H9 (cell line): ENCODE results near the gene SLC22A5. TPM values are rescaled to one million over a fixed set of nuclear protein-coding genes. Genes with fewer than 3 reads are reported as not detected.

Source experiments
- DNase-seq: peaks from one replicate; pipeline ENCODE4 v3.0.0-alpha.2; 2017
- H2AFZ ChIP-seq: one replicate; pipeline ENCODE4 v1.6.1; 2013; ENCODE audit warnings: mild to moderate bottlenecking, low read length, control low read depth, moderate library complexity
- H2AK5ac ChIP-seq: 2 replicates; pipeline ENCODE4 v1.6.1; 2013; ENCODE audit warnings: low read length, control low read depth, mixed read lengths; ENCODE audit not compliant: insufficient read length
- H2BK120ac ChIP-seq: one replicate; pipeline ENCODE4 v1.6.1; 2013; ENCODE audit warnings: low read depth, mild to moderate bottlenecking, low read length, control low read depth, inconsistent platforms; ENCODE audit not compliant: poor library complexity, severe bottlenecking
- H2BK12ac ChIP-seq: 2 replicates; pipeline ENCODE4 v1.6.1; 2013; ENCODE audit warnings: low read length, control low read depth, mixed read lengths, low read depth; ENCODE audit not compliant: insufficient read length
- H2BK15ac ChIP-seq: 2 replicates; pipeline ENCODE4 v1.6.1; 2013; ENCODE audit warnings: low read depth, low read length, control low read depth
- H2BK20ac ChIP-seq: one replicate; pipeline ENCODE4 v1.6.1; 2013; ENCODE audit warnings: low read depth, mild to moderate bottlenecking, low read length, control low read depth, inconsistent platforms; ENCODE audit not compliant: poor library complexity, severe bottlenecking
- H2BK5ac ChIP-seq: 2 replicates; pipeline ENCODE4 v1.6.1; 2013; ENCODE audit warnings: low read length, control low read depth, mixed read lengths; ENCODE audit not compliant: insufficient read length
- H3K14ac ChIP-seq: 2 replicates; pipeline ENCODE4 v1.6.1; 2013; ENCODE audit warnings: low read length, control low read depth; ENCODE audit not compliant: insufficient read depth
- H3K18ac ChIP-seq: 2 replicates; pipeline ENCODE4 v1.6.1; 2013; ENCODE audit warnings: low read depth, mild to moderate bottlenecking, mixed read lengths, low read length, control low read depth; ENCODE audit not compliant: insufficient read length
- H3K23ac ChIP-seq: 2 replicates; pipeline ENCODE4 v1.6.1; 2013; ENCODE audit warnings: low read length, control low read depth, mixed read lengths, low read depth; ENCODE audit not compliant: insufficient read length
- H3K23me2 ChIP-seq: 2 replicates; pipeline ENCODE4 v1.6.1; 2013; ENCODE audit warnings: low read depth, mild to moderate bottlenecking, mixed read lengths, low read length, control low read depth; ENCODE audit not compliant: insufficient read length, poor library complexity, severe bottlenecking
- H3K27ac ChIP-seq: 2 replicates; pipeline ENCODE4 v1.5.1; 2013; ENCODE audit warnings: low read length, control low read depth, mixed read lengths, low read depth; ENCODE audit not compliant: insufficient read length
- H3K27me3 ChIP-seq: 2 replicates; pipeline ENCODE4 v1.6.1; 2013; ENCODE audit warnings: low read length, control low read depth, inconsistent platforms; ENCODE audit not compliant: insufficient read depth
- H3K4ac ChIP-seq: 2 replicates; pipeline ENCODE4 v1.6.1; 2013; ENCODE audit warnings: low read depth, mild to moderate bottlenecking, control low read depth, inconsistent platforms, low read length, moderate library complexity
- H3K4me1 ChIP-seq: 2 replicates; pipeline ENCODE4 v1.6.1; 2013; ENCODE audit warnings: low read length, control low read depth, inconsistent platforms; ENCODE audit not compliant: insufficient read depth
- H3K4me2 ChIP-seq: 2 replicates; pipeline ENCODE4 v1.6.1; 2013; ENCODE audit warnings: low read length, control low read depth, mixed read lengths; ENCODE audit not compliant: insufficient read length, insufficient read depth
- H3K56ac ChIP-seq: 2 replicates; pipeline ENCODE4 v1.6.1; 2013; ENCODE audit warnings: low read depth, mild to moderate bottlenecking, mixed read lengths, low read length, control low read depth; ENCODE audit not compliant: insufficient read length
- H3K79me1 ChIP-seq: 2 replicates; pipeline ENCODE4 v1.6.1; 2013; ENCODE audit warnings: low read depth, mild to moderate bottlenecking, moderate library complexity, low read length, control low read depth, inconsistent platforms; ENCODE audit not compliant: insufficient read depth, poor library complexity, severe bottlenecking
- H3K79me2 ChIP-seq: 2 replicates; pipeline ENCODE4 v1.6.1; 2013; ENCODE audit warnings: low read length, control low read depth, inconsistent platforms; ENCODE audit not compliant: insufficient read depth
- H3K9ac ChIP-seq: 2 replicates; pipeline ENCODE4 v1.6.1; 2013; ENCODE audit warnings: low read length, control low read depth, mixed read lengths; ENCODE audit not compliant: insufficient read length; ENCODE audit errors: extremely low read depth
- H3K9me3 ChIP-seq: one replicate; pipeline ENCODE4 v1.6.1; 2013; ENCODE audit warnings: low read depth, low read length, inconsistent platforms; ENCODE audit not compliant: control insufficient read depth
- H3T11ph ChIP-seq: one replicate; pipeline ENCODE4 v1.6.1; 2013; ENCODE audit warnings: mild to moderate bottlenecking, low read length, control low read depth, inconsistent platforms
- H4K20me1 ChIP-seq: one replicate; pipeline ENCODE4 v1.6.1; 2013; ENCODE audit not compliant: control insufficient read depth, insufficient read length, insufficient read depth
- H4K5ac ChIP-seq: 2 replicates; pipeline ENCODE4 v1.6.1; 2013; ENCODE audit warnings: low read depth, mild to moderate bottlenecking, mixed read lengths, low read length, control low read depth; ENCODE audit not compliant: insufficient read length
- H4K8ac ChIP-seq: replicated peaks from 2 replicates; pipeline ENCODE4 v1.6.1; 2013; ENCODE audit warnings: low read length, control low read depth, mixed read lengths, low read depth; ENCODE audit not compliant: insufficient read length
- H4K91ac ChIP-seq: 2 replicates; pipeline ENCODE4 v1.6.1; 2013; ENCODE audit warnings: low read depth, mild to moderate bottlenecking, moderate library complexity, mixed read lengths, low read length, control low read depth; ENCODE audit not compliant: insufficient read length
- H3K27ac Mint-ChIP-seq, 3 experiments: 2 replicates in 2 of 3; 3 replicates in 1 of 3; pipeline ENCODE4 v1.8.0; 2020 to 2021; ENCODE audit warnings: mixed read lengths in 3 of 3, mild to moderate bottlenecking in 1 of 3, moderate library complexity in 1 of 3
- H3K27me3 Mint-ChIP-seq: 2 replicates; pipeline ENCODE4 v1.8.0; 2021; ENCODE audit warnings: low read depth, mild to moderate bottlenecking, moderate library complexity, mixed read lengths
- H3K36me3 Mint-ChIP-seq, 3 experiments: 2 replicates in 2 of 3; 3 replicates in 1 of 3; pipeline ENCODE4 v1.8.0; 2020 to 2021; ENCODE audit warnings: low read depth in 3 of 3, mixed read lengths in 3 of 3; ENCODE audit not compliant: insufficient read depth in 1 of 3
- H3K4me1 Mint-ChIP-seq, 2 experiments: 2 replicates each; pipeline ENCODE4 v1.8.0; 2020; ENCODE audit warnings: mixed read lengths in 2 of 2
- H3K4me3 Mint-ChIP-seq, 2 experiments: 2 replicates in 1 of 2; 3 replicates in 1 of 2; pipeline ENCODE4 v1.8.0; 2020 to 2021; ENCODE audit warnings: mild to moderate bottlenecking in 2 of 2, mixed read lengths in 2 of 2, moderate library complexity in 1 of 2
- H3K9me3 Mint-ChIP-seq, 2 experiments: 2 replicates in 1 of 2; 3 replicates in 1 of 2; pipeline ENCODE4 v1.8.0; 2020; ENCODE audit warnings: mild to moderate bottlenecking in 2 of 2, mixed read lengths in 2 of 2, moderate library complexity in 1 of 2
- CTCF ChIP-seq: fragments of 200-600 bp; sonication (generic); conservative IDR thresholded peaks from 3 replicates; pipeline ENCODE4 v1.8.0; 2021; ENCODE audit warnings: antibody characterized with exemption, mild to moderate bottlenecking
- WGBS: extraction: QIAGEN DNeasy Blood & Tissue Kit; methylation state at CpG from one replicate; pipeline ENCODE4 v1.1.7; 2013; ENCODE audit warnings: missing lambda C conversion rate, low lambda C conversion rate, mixed read lengths; ENCODE audit not compliant: insufficient read length; ENCODE audit errors: extremely low coverage; 5-methylcytosine and 5-hydroxymethylcytosine counted together
- total RNA-seq: library from RNA; stranded (reverse); gene quantifications from 2 replicates; pipeline ENCODE4 v1.2.1, GENCODE V29; 2021

The SLC22A5 gene
- total RNA-seq, 1 experiment from 2014 or later, result 3.4 TPM

- Histone ChIP-seq H2BK12ac (no peak overlapping the region), H4K8ac (no peak overlapping the region), H2AK5ac (no peak overlapping the region), H3K4me2 (no peak overlapping the region), H4K91ac (no peak overlapping the region), H3K9ac (no peak overlapping the region), H3K9me3 (no peaks in the 10 kb centered on the region), H2BK5ac (no peak overlapping the region), H3K27ac (no peak overlapping the region), H3K14ac (no peak overlapping the region), H3K56ac (no peak overlapping the region), H2BK20ac (no peak overlapping the region), H2AFZ (no peak overlapping the region), H3K4ac (no peak overlapping the region), H3K18ac (no peak overlapping the region), H3K79me1 (no peaks in the 10 kb centered on the region), H2BK15ac (no peak overlapping the region), H3K27me3 (no peaks in the 10 kb centered on the region), H3K23ac (no peak overlapping the region), H3K23me2 (no peaks in the 10 kb centered on the region), H4K20me1 (no peaks in the 10 kb centered on the region), H3K79me2 (no peaks in the 10 kb centered on the region), H4K5ac (no peak overlapping the region), H2BK120ac (no peak overlapping the region), H3K4me1 (no peaks in the 10 kb centered on the region), H3T11ph (no peak overlapping the region)
- Mint-ChIP-seq H3K27ac (no peak overlapping the region), H3K4me3 (no peak overlapping the region), H3K4me1 (peaks cover under 1 to 1% of the 10 kb centered on the region in 2 experiments; a peak in 2 of 4 replicates), H3K27me3 (no peaks in the 10 kb centered on the region), H3K9me3 (no peaks in the 10 kb centered on the region), H3K36me3 (no peaks in the 10 kb centered on the region; a peak in 1 of 7 replicates)
- DNase-seq, result no peak
- WGBS, result no CpG with 5 or more reads among the region's 7 CpGs
- no peak for TF ChIP-seq CTCF
Observed at GRCh38 chr5:132377738-132378137, 8.2 kb downstream of the SLC22A5 start.
